Brain microvascular endothelial cell (primary cell): Measurements from ENCODE around the gene LEP.

ENCODE experiments used
- DNase-seq: peaks from one replicate; pipeline ENCODE4 v3.0.0-alpha.2; 2020
- H3K27ac ChIP-seq: fragments of 250-450 bp; sonication (Bioruptor Pico); 2 replicates; pipeline ENCODE4 v1.5.1; 2020; ENCODE audit warnings: mild to moderate bottlenecking, moderate library complexity
- H3K27me3 ChIP-seq: fragments of 250-450 bp; sonication (Bioruptor Pico); replicated peaks from 2 replicates; pipeline ENCODE4 v1.5.1; 2020; ENCODE audit warnings: mild to moderate bottlenecking
- H3K36me3 ChIP-seq: fragments of 250-450 bp; sonication (Bioruptor Pico); replicated peaks from 2 replicates; pipeline ENCODE4 v1.5.1; 2020; ENCODE audit warnings: mild to moderate bottlenecking
- H3K4me3 ChIP-seq: 2 replicates; pipeline ENCODE4 v1.5.1; 2011; ENCODE audit warnings: low read depth, mild to moderate bottlenecking, control low read depth, low read length, moderate library complexity
- in situ Hi-C: cut with HindIII; loops from 2 replicates; pipeline ENCODE4 v1.10.0; 2017; ENCODE audit warnings: low sequenced_read_pairs, low pct_ligation_motif_present
- TF ChIP-seq, protein P1 (sequence below): IDR thresholded peaks from 2 replicates; pipeline ENCODE4 v1.5.1; 2011; ENCODE audit warnings: low read depth, mild to moderate bottlenecking, moderate library complexity, low read length, control low read depth, inconsistent platforms; ENCODE audit errors: missing control alignments

LEP gene

DNA sequence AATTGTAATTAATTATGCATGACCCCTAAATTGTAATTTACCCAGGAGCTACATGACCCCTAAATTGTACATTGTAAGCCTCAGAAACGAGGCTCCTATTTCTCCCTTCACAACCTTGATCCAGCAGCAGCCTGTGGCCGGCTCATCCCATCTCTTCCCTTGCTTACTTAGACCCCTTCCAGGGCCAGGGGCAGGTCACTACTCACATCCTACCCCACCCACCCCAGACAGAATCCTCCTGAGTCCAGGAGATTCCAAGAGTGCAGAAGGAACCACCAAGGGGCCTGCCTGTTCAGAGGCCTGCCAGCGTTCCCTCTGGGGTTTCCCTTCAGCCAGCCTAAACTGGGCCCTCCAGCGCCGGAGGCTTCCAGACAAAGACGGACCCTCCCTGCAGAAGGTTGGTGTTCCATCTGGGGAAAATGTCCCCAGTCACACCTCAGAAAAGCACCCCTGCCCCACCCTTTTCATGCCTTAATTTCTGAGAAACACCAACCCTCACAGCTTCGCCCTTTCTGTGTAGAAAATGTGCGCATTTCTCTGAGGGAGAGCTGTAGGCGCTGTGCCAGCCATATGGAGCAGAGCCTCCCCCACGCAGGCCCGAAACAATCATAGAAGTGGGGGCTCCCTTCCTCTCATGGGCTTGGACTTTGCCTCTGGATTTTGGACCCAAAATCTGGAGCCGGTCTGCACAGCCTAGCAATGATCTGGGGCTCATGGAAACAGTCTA lies 19.2 kb downstream of the LEP start:
- Histone ChIP-seq H3K36me3 (no peaks in the 10 kb centered on the region), H3K27me3 (peaks cover 9% of the 10 kb centered on the region), H3K4me3 (no peak overlapping the region), H3K27ac (no peak overlapping the region)
- TF ChIP-seq, protein P1, sequence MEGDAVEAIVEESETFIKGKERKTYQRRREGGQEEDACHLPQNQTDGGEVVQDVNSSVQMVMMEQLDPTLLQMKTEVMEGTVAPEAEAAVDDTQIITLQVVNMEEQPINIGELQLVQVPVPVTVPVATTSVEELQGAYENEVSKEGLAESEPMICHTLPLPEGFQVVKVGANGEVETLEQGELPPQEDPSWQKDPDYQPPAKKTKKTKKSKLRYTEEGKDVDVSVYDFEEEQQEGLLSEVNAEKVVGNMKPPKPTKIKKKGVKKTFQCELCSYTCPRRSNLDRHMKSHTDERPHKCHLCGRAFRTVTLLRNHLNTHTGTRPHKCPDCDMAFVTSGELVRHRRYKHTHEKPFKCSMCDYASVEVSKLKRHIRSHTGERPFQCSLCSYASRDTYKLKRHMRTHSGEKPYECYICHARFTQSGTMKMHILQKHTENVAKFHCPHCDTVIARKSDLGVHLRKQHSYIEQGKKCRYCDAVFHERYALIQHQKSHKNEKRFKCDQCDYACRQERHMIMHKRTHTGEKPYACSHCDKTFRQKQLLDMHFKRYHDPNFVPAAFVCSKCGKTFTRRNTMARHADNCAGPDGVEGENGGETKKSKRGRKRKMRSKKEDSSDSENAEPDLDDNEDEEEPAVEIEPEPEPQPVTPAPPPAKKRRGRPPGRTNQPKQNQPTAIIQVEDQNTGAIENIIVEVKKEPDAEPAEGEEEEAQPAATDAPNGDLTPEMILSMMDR, result no peak
- DNase-seq, result no peak
- in situ Hi-C loops, result no loop called here

GRCh38 chr7:128262273-128263028 lies 21.4 kb downstream of the LEP start:
- DNase-seq, result no peak
- TF ChIP-seq, protein P1, result no peak
- H3K4me3 ChIP-seq, result no peak overlapping the region
- H3K36me3 ChIP-seq, result no peaks in the 10 kb centered on the region
- H3K27ac ChIP-seq, result no peak overlapping the region
- peaks cover 5% of the 10 kb centered on the region for H3K27me3 ChIP-seq
- in situ Hi-C loops, result no loop called here

DNA sequence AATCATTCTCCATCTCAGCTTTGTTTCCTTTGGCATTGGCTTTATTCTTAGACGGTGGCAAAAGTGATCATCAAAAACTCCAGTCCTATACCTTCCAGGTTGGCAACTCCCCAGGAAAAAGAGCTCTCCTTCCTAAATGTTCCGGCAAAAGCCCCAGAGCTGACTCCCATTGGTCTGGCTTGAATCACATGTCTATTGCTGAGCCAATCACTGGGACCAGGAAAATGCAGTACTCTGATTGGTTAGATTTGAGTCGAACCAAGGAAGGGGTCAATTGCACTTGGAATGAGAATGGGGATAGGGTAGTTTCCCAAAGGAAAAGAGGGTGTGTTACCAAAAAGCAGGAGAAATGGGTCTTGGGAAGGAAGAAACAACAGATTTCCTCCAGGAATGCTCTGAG lies 22.3 kb downstream of the LEP start:
- in situ Hi-C loops, result no loop called here
- TF ChIP-seq, protein P1, result no peak
- Histone ChIP-seq H3K36me3 (no peaks in the 10 kb centered on the region), H3K27me3 (peaks cover 12% of the 10 kb centered on the region), H3K4me3 (no peak overlapping the region), H3K27ac (no peak overlapping the region)
- no peak for DNase-seq

DNA sequence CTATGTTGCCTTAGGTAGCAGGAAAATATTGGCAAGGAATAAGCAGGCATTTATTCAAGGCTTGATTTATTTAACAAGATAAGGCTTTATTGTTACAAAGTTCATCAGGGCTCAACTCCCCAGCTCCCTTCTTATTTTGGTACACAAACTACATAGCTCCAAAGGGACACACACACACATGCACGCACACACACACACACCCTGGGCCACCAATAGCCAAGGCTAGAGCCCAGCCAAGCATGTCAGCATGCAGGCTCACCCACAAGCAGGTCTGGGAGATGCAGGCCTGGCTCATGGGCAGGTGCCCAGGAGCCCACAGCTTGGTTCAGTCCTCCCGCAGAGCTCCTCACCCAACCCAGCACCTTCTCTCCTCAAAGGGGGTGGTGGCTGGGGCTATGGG lies 23.4 kb downstream of the LEP start:
- no peak overlapping the region for H3K27ac ChIP-seq
- H3K36me3 ChIP-seq, result no peaks in the 10 kb centered on the region
- in situ Hi-C loops, result no loop called here
- peaks cover 15% of the 10 kb centered on the region for H3K27me3 ChIP-seq
- no peak for DNase-seq
- TF ChIP-seq, protein P1, result no peak
- no peak overlapping the region for H3K4me3 ChIP-seq

GRCh38 chr7:128265156-128265905 lies 24.3 kb downstream of the LEP start:
- TF ChIP-seq, protein P1, result no peak
- Histone ChIP-seq H3K4me3 (no peak overlapping the region), H3K36me3 (no peaks in the 10 kb centered on the region), H3K27ac (no peak overlapping the region), H3K27me3 (peaks cover 15% of the 10 kb centered on the region)
- DNase-seq, result no peak
- in situ Hi-C loops, result no loop called here
